Loucy (cell line): ENCODE data around the gene KIRREL3.

ENCODE experiments used
- H2AFZ ChIP-seq: fragments of 200-600 bp; sonication (generic); 2 replicates; pipeline ENCODE4 v1.6.0; 2016; ENCODE audit warnings: antibody characterized with exemption, mild to moderate bottlenecking, low read length, moderate library complexity
- H3F3A ChIP-seq: fragments of 200-600 bp; 2 replicates; pipeline ENCODE4 v1.6.0; 2016; ENCODE audit warnings: antibody characterized with exemption, low read depth, mild to moderate bottlenecking
- H3K27me3 ChIP-seq: fragments of 200-600 bp; sonication (generic); 2 replicates; pipeline ENCODE4 v1.6.1; 2014; ENCODE audit warnings: low read length, mild to moderate bottlenecking; ENCODE audit not compliant: insufficient read depth, poor library complexity, severe bottlenecking
- H3K36me3 ChIP-seq: fragments of 200-600 bp; sonication (generic); 2 replicates; pipeline ENCODE4 v1.6.1; 2016; ENCODE audit warnings: low read length; ENCODE audit not compliant: insufficient read depth
- H3K4me1 ChIP-seq: fragments of 200-600 bp; sonication (generic); 2 replicates; pipeline ENCODE4 v1.5.1; 2014; ENCODE audit warnings: low read length, mild to moderate bottlenecking; ENCODE audit not compliant: insufficient read depth, poor library complexity, severe bottlenecking
- H3K4me2 ChIP-seq: fragments of 200-600 bp; sonication (generic); 2 replicates; pipeline ENCODE4 v1.6.0; 2014; ENCODE audit warnings: antibody characterized with exemption, low read length, low read depth, mild to moderate bottlenecking; ENCODE audit not compliant: poor library complexity, severe bottlenecking
- H3K4me3 ChIP-seq: fragments of 200-600 bp; sonication (generic); 2 replicates; pipeline ENCODE4 v1.5.1; 2014; ENCODE audit warnings: low read length, mild to moderate bottlenecking, mixed read lengths; ENCODE audit not compliant: poor library complexity, severe bottlenecking
- H3K79me2 ChIP-seq: fragments of 200-600 bp; sonication (generic); 2 replicates; pipeline ENCODE4 v1.6.1; 2014; ENCODE audit warnings: low read length; ENCODE audit not compliant: insufficient read depth
- H3K9ac ChIP-seq: fragments of 200-600 bp; sonication (generic); 2 replicates; pipeline ENCODE4 v1.6.0; 2014; ENCODE audit warnings: mild to moderate bottlenecking, low read depth, low read length, moderate library complexity; ENCODE audit not compliant: poor library complexity, severe bottlenecking
- H3K9me2 ChIP-seq: fragments of 200-600 bp; sonication (generic); replicated peaks from 2 replicates; pipeline ENCODE4 v1.6.1; 2016; ENCODE audit warnings: low read depth, low read length, mixed read lengths
- H3K9me3 ChIP-seq: fragments of 200-600 bp; sonication (generic); 2 replicates; pipeline ENCODE4 v1.6.1; 2014; ENCODE audit warnings: mild to moderate bottlenecking, antibody characterized with exemption, low read length, low read depth; ENCODE audit not compliant: insufficient read depth
- H4K20me1 ChIP-seq: fragments of 200-600 bp; sonication (generic); 2 replicates; pipeline ENCODE4 v1.6.0; 2014; ENCODE audit warnings: antibody characterized with exemption, low read length, mild to moderate bottlenecking; ENCODE audit not compliant: insufficient read depth, poor library complexity, severe bottlenecking
- EZH2phosphoT487 ChIP-seq: fragments of 200-600 bp; IDR thresholded peaks from 2 replicates; pipeline ENCODE4 v1.6.1; 2018; ENCODE audit warnings: antibody characterized with exemption, mild to moderate bottlenecking, moderate library complexity, borderline replicate concordance
- TF ChIP-seq, protein P1 (sequence below): fragments of 200-600 bp; sonication (generic); conservative IDR thresholded peaks from 2 replicates; pipeline ENCODE4 v1.5.1; 2014; ENCODE audit warnings: mild to moderate bottlenecking, antibody characterized with exemption, low read length

The KIRREL3 gene

DNA sequence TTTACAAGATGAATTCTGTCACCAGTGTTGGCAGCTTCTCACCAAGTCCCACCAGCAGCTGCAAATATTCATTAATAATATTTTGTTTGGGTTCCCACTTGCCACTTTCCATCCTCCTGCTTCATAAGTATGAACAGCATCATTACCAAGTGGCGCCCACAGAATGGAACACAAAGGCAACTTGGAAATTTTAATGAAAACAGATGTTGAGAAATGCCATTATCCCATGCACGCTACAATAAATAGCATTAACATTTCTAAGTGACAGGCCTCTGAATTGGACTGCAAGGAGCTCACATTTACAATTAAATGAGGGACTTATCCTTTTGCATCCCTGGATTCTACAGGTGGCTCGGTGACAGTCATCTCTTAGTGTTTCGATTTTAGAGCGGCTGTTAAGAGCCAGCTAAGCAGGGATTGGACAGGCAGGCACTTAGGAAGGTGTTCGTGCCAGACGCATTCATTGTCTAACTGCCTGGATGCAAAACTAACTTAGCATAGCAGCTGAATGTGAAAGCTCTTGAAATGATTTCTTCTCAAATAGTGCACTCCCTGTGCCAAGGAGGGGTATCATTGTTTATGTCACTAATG lies 170.3 kb downstream of the KIRREL3 start:
- Histone ChIP-seq H3K9ac (no peak overlapping the region), H3K4me2 (no peak overlapping the region), H3F3A (no peaks in the 10 kb centered on the region), H3K79me2 (no peaks in the 10 kb centered on the region), H3K4me3 (no peak overlapping the region), H3K36me3 (no peaks in the 10 kb centered on the region), H3K4me1 (no peaks in the 10 kb centered on the region), H3K9me2 (no peaks in the 10 kb centered on the region), H3K9me3 (no peaks in the 10 kb centered on the region; the same call in 1 of the 2 replicates), H3K27me3 (no peaks in the 10 kb centered on the region), H4K20me1 (no peaks in the 10 kb centered on the region), H2AFZ (no peak overlapping the region)
- TF ChIP-seq EZH2phosphoT487: no peak
- TF ChIP-seq, protein P1, sequence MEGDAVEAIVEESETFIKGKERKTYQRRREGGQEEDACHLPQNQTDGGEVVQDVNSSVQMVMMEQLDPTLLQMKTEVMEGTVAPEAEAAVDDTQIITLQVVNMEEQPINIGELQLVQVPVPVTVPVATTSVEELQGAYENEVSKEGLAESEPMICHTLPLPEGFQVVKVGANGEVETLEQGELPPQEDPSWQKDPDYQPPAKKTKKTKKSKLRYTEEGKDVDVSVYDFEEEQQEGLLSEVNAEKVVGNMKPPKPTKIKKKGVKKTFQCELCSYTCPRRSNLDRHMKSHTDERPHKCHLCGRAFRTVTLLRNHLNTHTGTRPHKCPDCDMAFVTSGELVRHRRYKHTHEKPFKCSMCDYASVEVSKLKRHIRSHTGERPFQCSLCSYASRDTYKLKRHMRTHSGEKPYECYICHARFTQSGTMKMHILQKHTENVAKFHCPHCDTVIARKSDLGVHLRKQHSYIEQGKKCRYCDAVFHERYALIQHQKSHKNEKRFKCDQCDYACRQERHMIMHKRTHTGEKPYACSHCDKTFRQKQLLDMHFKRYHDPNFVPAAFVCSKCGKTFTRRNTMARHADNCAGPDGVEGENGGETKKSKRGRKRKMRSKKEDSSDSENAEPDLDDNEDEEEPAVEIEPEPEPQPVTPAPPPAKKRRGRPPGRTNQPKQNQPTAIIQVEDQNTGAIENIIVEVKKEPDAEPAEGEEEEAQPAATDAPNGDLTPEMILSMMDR: no peak

DNA sequence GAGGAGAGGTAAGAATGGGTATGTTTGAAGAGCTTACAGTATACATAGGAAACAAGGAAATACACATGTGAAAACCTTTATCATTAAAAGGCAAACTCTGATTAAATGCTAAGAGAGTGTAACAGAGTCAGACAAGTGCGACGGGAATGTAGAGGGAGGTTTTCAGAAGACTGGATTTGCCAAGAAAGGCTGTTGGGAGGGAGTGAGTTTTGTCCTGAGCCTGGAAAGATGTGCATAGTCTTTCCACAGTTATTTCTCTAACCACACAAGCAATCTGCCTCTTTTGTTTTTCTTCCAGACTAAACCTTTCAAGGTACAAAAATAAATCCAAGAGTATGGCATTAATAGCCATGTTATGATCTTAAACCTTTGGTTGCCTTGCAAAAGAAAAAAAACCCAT lies 170.9 kb downstream of the KIRREL3 start:
- no peak overlapping the region for H3K4me3 ChIP-seq
- no peaks in the 10 kb centered on the region for H3K27me3 ChIP-seq
- H3K4me1 ChIP-seq: no peaks in the 10 kb centered on the region
- H3K36me3 ChIP-seq: no peaks in the 10 kb centered on the region
- H2AFZ ChIP-seq: no peak overlapping the region
- no peaks in the 10 kb centered on the region for H3K9me3 ChIP-seq
- no peaks in the 10 kb centered on the region for H3K9me2 ChIP-seq
- no peaks in the 10 kb centered on the region for H4K20me1 ChIP-seq
- no peak overlapping the region for H3K9ac ChIP-seq
- TF ChIP-seq EZH2phosphoT487: no peak
- TF ChIP-seq, protein P1: no peak
- H3K4me2 ChIP-seq: no peak overlapping the region
- H3K79me2 ChIP-seq: no peaks in the 10 kb centered on the region
- H3F3A ChIP-seq: no peaks in the 10 kb centered on the region

DNA sequence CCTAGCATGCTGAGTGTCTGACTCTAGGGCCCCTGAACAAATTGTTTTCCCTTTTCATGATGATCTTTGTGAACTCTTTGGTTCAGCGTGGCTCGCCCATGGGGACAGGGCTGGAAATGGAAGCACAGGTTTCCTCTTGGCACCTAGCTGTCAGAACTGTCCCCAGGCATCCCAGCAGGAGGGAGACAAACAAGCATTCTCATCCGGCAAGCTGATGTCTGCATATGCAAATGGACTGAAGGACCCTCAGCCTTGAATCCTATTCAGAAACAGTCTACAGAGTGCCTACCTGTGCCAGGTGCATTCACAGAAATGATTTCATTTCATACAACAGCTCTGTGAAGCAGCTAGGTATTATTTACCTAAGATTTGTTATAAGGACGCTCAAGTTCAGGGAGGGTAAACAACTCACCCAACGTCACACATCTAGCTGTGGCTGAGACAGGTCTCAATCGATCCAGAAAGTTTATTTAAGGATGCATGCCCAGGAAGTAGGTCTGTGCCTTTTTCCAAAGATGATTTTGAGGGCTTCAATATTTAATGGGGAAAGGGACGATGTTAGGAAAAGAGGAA lies 176.4 kb downstream of the KIRREL3 start:
- Histone ChIP-seq H2AFZ (no peak overlapping the region), H3F3A (no peaks in the 10 kb centered on the region), H3K9ac (no peak overlapping the region), H3K9me2 (no peaks in the 10 kb centered on the region), H4K20me1 (no peaks in the 10 kb centered on the region), H3K79me2 (no peaks in the 10 kb centered on the region), H3K4me2 (no peak overlapping the region), H3K27me3 (no peaks in the 10 kb centered on the region), H3K4me3 (no peak overlapping the region), H3K9me3 (no peaks in the 10 kb centered on the region), H3K36me3 (no peaks in the 10 kb centered on the region), H3K4me1 (no peaks in the 10 kb centered on the region)
- TF ChIP-seq EZH2phosphoT487: no peak
- TF ChIP-seq, protein P1: no peak
